ENCODE data around the gene PHYKPL.

Gene PHYKPL

DNA sequence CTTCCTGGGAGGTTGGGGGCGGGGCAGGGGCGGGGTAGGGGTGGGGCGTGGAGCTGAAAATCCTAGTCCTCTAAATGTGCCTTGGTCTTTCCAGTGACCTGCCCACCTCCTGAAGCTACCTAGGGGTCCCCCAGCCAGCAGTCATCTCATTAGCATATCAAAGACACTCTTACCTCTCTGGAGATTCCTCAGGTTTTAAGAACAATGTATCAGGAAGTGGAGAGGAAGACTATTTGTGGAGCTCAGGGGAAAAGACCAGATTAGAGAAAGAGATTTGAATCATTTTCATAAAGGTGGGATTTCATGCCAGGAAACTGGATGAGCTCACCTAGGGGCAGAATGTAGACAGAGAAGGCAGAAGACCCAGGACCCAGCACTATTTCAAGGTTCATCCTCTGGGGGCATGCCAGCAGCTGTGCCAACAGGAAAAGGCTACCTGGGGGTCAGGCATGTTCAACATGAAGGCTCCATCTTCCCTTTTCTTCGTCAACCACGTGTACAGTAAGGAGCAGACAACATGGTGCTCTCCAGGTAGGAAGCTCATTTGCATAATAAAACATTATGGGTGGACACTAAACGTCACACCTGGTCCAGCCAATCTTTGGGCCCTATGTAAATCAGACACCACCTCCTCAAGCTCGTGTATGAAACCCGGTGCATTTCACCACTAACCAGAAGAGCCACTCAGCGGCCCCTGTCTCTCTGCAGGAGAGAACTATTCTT is 52.3 kb downstream of the PHYKPL start:
- DNase-seq, result no peak

DNA sequence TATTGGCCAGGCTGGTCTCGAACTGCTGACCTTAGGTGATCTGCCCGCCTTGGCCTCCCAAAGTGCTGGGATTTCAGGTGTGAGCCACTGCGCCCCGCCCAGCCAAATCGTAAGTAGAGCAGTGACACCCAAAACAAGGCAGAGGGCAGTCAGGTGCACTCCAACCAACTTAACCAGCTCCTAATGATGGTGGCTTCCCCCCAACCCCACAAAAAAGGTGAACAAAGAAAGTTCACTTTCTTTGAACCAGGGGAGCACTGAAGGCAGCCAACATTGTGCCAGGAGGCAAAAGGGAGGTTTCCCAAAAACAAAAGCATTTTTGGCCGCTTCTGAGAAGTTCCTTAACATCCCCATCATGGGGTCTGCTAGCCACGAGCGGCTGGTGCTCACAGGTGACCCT is 55.0 kb downstream of the PHYKPL start:
- no peak for DNase-seq

DNA sequence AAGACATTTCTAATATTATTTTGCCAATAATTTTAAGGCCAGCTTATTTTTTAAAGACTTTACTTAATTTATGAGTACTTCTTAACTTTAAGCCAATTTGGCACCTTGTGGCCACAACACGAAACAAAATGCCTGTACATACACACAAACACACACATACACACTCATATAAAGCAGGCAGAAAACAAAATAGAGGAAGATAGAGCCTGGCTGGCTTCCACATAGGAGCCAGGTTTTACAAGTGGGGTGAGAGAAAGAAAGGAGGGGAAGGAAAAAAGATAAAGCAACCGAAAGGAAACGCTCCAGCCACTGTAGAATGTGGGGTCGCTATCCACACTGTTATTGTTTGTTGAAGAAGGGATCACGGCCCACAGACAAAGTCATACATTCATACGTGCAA is 55.8 kb downstream of the PHYKPL start:
- DNase-seq, result no peak

DNA sequence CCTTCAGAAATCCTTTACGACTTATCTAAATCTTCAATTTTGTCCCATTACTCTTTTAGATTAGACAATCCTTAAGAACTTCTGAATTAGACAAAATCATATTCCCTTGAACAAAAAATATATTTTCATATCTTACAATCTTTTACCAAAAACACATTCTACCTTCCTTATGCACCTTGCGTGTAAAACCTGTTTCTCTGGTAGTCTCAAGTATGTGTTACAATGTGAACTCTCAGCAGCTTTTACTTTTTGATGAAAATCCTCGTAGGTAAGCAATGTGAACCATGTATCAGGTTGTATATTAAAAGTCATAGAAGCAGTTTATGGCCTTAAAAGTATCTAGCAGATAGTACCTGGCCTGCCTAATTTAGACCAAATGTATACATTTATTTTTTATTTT is 58.1 kb downstream of the PHYKPL start:
- DNase-seq, result no peak

DNA sequence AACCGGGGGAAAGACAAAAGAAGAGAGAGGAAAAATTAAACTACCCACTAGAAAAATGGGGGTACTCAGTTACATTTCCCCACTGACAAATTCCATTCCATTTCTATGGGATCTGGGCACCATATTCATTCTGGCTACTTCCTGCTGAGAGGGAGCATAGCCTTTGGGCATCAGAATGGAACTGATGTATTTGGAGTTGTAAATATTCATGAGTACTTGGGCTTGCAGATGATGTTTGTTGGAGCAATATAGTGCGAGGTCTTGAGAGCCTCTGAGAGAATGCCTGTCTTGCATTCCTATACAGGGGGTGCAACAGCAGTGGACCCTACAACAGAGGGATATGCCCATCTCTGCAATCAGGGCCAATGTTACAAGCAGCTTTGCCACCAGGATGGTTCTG is 62.1 kb downstream of the PHYKPL start:
- DNase-seq, result no peak

DNA sequence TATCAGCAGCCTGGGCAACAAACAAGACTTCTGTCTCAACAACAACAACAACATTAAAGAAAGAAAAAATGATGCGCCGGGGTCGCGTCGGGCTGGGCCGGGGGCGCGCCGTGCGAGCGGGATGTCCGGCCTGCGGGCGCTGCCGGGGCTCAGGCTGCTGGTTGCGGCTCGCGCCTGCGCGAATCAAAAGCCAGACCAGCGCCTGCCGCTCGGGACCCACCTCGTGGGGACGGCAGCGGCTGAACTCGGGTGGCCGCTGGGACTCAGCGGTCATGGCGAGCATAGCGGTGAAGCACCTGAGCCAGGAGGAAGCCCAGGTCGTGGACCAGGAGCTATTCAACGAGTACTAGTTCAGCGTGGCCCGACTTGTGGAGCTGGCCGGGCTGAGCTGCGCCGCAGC is 67.0 kb downstream of the PHYKPL start:
- DNase-seq, result no peak

DNA sequence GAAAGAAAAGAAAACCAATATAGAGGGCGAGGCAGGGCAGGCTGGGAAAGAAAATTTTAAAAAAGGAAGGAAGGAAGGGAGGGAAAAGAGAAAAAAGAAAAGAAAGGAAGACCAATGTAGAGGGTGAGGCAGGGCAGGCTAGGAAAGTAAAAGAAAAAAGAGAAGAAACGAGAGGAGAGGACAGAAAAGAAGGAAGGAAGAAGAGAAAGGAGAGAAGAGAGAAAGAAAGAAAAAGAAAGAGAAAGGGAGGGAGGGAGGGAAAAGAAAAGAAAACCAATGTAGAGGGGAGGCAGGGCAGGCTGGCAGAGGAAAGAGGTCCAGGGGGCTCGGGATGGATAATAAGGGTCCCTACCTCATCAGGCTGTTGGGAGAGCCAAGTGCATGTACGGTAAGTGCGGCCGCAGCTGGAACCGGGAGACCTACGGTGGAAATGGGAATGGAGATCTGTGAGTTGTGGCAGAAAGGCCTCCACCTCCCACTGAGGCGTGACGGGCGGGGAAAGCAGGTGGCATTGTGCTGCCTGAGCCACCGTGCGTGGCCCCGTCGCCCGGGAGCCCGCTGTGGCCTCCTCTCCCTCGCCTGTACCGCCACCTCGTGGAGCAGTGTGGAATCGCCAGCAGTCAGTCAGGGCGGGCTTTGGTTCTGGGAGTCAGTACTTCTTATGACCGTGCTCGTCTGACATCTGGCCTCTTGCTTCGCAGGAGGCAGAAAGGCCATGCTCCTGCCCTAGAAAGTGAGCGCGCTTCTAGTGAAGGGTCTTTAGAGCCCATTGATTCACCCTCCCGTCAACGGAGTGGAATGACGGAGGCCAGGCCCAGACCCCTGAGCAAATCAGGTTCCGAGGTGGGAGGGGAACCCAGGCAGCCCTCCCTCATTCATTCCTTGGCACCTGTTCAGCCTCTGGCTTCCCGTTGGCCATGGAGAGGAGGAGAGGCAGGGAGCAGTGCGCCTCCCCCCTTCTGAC is 68.5 kb downstream of the PHYKPL start:
- DNase-seq, result peak; percentile 83 to 91 (median 90)

DNA sequence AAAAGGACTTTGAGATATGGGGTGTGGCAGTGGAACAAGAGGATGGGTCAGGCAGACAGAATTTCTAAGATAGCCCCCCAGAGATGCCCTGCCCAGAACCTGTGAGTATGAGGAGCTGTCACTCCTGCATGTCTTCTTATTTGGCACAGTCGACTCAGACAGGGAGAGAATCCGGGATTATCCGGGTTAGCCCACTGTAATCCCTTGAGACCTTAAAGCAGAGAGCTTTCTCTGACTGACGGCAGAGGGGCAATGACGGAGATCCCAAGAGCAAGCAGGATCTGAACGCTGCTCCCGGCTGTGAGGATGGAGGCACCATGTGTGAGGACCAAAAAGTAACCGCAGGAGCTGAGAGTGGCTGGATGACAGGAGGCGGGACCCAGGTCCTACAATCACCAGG is 70.1 kb downstream of the PHYKPL start:
- no peak for DNase-seq

DNA sequence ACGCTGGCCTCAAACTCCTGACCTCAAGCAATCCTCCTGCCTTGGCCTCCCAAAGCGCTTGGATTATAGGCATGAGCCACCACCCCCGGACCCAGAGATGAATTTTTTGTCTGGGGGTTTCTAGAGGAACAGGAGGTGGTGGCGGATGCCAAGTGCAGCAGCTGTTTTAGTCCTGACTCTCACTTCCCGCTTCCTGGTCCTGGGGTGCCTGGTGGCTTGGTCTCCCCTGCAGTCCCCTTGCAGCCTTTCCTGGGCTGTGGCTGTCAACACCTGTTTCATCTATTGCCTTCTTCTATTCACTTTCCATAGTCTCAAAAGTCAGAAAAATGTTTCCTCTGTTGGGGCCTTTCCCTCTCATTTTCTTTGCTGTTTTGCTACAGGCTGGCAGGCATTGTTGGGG is 72.4 kb downstream of the PHYKPL start:
- no peak for DNase-seq
